ENCODE measurements around the gene TMC6. TPM values are rescaled to one million over a fixed set of nuclear protein-coding genes. Genes with fewer than 3 reads are reported as not detected.

Gene TMC6
- total and polyA plus RNA-seq, 2 experiments from 2014 or later: 50.0 to 72.2 TPM

- no peak overlapping the region; the same call in 2 of the 3 replicates for H3K4me3 Mint-ChIP-seq
Measured at GRCh38 chr17:78133971-78134898, 5.7 kb upstream of the TMC6 start.

DNA sequence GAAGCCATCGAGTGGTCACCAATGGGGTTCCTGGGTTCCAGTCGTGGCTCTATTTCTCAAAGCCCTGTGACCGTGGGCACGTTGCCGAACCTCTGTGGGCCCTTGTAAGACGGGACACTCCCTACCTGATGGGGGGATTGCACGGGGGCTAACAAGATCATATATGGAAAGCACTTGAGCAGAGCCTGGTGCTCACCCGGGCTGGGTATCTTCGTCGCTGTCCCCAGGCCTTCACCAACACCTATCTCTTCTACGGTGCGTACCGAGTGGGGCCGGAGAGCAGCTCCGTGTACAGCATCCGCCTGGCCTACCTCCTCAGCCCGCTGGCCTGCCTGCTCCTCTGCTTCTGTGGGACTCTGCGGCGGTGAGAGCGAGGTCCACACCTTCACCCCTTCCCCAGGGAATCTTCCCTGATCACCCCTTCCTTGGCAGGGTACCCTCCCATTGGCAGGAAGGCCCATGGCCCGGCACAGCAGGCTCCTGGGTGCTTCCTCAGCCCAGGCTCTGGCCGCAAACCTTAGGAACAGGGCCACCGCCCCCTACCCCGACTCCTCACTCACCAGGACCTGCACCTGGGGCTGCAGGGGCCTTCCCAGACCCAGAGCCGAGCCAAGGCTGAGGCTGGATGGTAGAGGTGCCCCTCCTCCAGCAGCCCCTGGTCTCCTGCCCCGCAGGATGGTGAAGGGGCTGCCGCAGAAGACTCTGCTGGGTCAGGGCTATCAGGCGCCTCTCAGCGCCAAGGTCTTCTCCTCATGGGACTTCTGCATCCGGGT lies 4.8 kb upstream of the TMC6 start:
- no peak overlapping the region; the same call in 2 of the 3 replicates for H3K4me3 Mint-ChIP-seq

More at GRCh38 chr17:78133971-78134898, 5.7 kb upstream of the TMC6 start:
- no peak overlapping the region for H3K27ac ChIP-seq (ENCODE audit: low read depth)
- H2AFZ ChIP-seq: no peak overlapping the region
- peaks cover 22% of the 10 kb centered on the region for H3K27me3 ChIP-seq (ENCODE audit: insufficient read depth)
- no peak for TF ChIP-seq ZNF331 (CRISPR knock-in tag; IDR thresholded peaks at IDR 0.05; ENCODE audit: low read depth)
- TF ChIP-seq, protein P1, sequence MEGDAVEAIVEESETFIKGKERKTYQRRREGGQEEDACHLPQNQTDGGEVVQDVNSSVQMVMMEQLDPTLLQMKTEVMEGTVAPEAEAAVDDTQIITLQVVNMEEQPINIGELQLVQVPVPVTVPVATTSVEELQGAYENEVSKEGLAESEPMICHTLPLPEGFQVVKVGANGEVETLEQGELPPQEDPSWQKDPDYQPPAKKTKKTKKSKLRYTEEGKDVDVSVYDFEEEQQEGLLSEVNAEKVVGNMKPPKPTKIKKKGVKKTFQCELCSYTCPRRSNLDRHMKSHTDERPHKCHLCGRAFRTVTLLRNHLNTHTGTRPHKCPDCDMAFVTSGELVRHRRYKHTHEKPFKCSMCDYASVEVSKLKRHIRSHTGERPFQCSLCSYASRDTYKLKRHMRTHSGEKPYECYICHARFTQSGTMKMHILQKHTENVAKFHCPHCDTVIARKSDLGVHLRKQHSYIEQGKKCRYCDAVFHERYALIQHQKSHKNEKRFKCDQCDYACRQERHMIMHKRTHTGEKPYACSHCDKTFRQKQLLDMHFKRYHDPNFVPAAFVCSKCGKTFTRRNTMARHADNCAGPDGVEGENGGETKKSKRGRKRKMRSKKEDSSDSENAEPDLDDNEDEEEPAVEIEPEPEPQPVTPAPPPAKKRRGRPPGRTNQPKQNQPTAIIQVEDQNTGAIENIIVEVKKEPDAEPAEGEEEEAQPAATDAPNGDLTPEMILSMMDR (conservative IDR thresholded peaks at IDR 0.05; ENCODE audit: low read depth in 2 of 2): peak; percentile 69 to 91
- no peak for TF ChIP-seq NANOG (IDR thresholded peaks at IDR 0.05; ENCODE audit: borderline replicate concordance)
- TF ChIP-seq CREB1 (CRISPR knock-in tag; IDR thresholded peaks at IDR 0.05; ENCODE audit: low read depth): 0 out of 2 replicates have a peak, but pooled peaks have one; percentile 19
- no peak for TF ChIP-seq JUNB (IDR thresholded peaks at IDR 0.05; ENCODE audit: unreplicated experiment)
- no peak for TF ChIP-seq STAT1 (IDR thresholded peaks at IDR 0.05; ENCODE audit: unreplicated experiment)
- TF ChIP-seq ZNF114 (CRISPR knock-in tag; IDR thresholded peaks at IDR 0.05): 0 out of 2 replicates have a peak, but pooled peaks have one; percentile 39
- no peak for TF ChIP-seq EZH2 (IDR thresholded peaks at IDR 0.05; ENCODE audit: low read depth, unreplicated experiment)
- TF ChIP-seq POLR2AphosphoS5 (IDR thresholded peaks at IDR 0.05; ENCODE audit: low read depth): no peak
- no peak overlapping the region for H3K27ac Mint-ChIP-seq
- H3K36me3 ChIP-seq (ENCODE audit: insufficient read depth): no peaks in the 10 kb centered on the region
- H3K9me3 Mint-ChIP-seq: no peaks in the 10 kb centered on the region
- peaks cover 14% of the 10 kb centered on the region; the same call in 1 of the 2 replicates for H3F3A ChIP-seq (replicated peaks; ENCODE audit: low read depth)
- ATAC-seq (peak; percentile 51), DNase-seq (ENCODE audit: low spot score) (peak; percentile 93)
- H3K9me2 ChIP-seq (ENCODE audit: insufficient read depth): no peaks in the 10 kb centered on the region
- no peak overlapping the region for H3K4me3 ChIP-seq
- peaks cover 35% of the 10 kb centered on the region for H3K27me3 Mint-ChIP-seq (ENCODE audit: insufficient read depth, low read depth, poor library complexity)
- H4K20me1 ChIP-seq (replicated peaks; ENCODE audit: insufficient read depth): no peaks in the 10 kb centered on the region
- H3K79me2 ChIP-seq (replicated peaks; ENCODE audit: insufficient read depth): no peaks in the 10 kb centered on the region
- H3K36me3 Mint-ChIP-seq (ENCODE audit: low read depth): no peaks in the 10 kb centered on the region
- H3K4me1 Mint-ChIP-seq: peaks cover 13% of the 10 kb centered on the region
- no peak overlapping the region for H3K4me2 ChIP-seq
- H3K4me1 ChIP-seq (ENCODE audit: insufficient read depth): peaks cover 21% of the 10 kb centered on the region

More for the DNA sequence above, 4.8 kb upstream of the TMC6 start:
- ATAC-seq (no peak), DNase-seq (ENCODE audit: low spot score) (no peak)
- Mint-ChIP-seq H3K36me3 (ENCODE audit: low read depth) (no peaks in the 10 kb centered on the region), H3K4me1 (peaks cover 16% of the 10 kb centered on the region), H3K27ac (no peak overlapping the region), H3K9me3 (no peaks in the 10 kb centered on the region), H3K27me3 (ENCODE audit: insufficient read depth, low read depth, poor library complexity) (peaks cover 35% of the 10 kb centered on the region)
- H3K4me1 ChIP-seq (ENCODE audit: insufficient read depth): peaks cover 25% of the 10 kb centered on the region
- H3K79me2 ChIP-seq (replicated peaks; ENCODE audit: insufficient read depth): no peaks in the 10 kb centered on the region
- no peaks in the 10 kb centered on the region for H3K9me2 ChIP-seq (ENCODE audit: insufficient read depth)
- no peak overlapping the region for H3K27ac ChIP-seq (ENCODE audit: low read depth)
- TF ChIP-seq POLR2AphosphoS5 (IDR thresholded peaks at IDR 0.05; ENCODE audit: low read depth) (no peak), NANOG (IDR thresholded peaks at IDR 0.05; ENCODE audit: borderline replicate concordance) (no peak), JUNB (IDR thresholded peaks at IDR 0.05; ENCODE audit: unreplicated experiment) (no peak), ZNF331 (CRISPR knock-in tag; IDR thresholded peaks at IDR 0.05; ENCODE audit: low read depth) (no peak), STAT1 (IDR thresholded peaks at IDR 0.05; ENCODE audit: unreplicated experiment) (no peak), ZNF114 (CRISPR knock-in tag; IDR thresholded peaks at IDR 0.05) (no peak), EZH2 (IDR thresholded peaks at IDR 0.05; ENCODE audit: low read depth, unreplicated experiment) (no peak)
- TF ChIP-seq, protein P1 (conservative IDR thresholded peaks at IDR 0.05; ENCODE audit: low read depth in 2 of 2): no peak
- TF ChIP-seq, protein P2, sequence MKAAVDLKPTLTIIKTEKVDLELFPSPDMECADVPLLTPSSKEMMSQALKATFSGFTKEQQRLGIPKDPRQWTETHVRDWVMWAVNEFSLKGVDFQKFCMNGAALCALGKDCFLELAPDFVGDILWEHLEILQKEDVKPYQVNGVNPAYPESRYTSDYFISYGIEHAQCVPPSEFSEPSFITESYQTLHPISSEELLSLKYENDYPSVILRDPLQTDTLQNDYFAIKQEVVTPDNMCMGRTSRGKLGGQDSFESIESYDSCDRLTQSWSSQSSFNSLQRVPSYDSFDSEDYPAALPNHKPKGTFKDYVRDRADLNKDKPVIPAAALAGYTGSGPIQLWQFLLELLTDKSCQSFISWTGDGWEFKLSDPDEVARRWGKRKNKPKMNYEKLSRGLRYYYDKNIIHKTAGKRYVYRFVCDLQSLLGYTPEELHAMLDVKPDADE (IDR thresholded peaks at IDR 0.05): no peak
- peaks cover 14% of the 10 kb centered on the region; the same call in 1 of the 2 replicates for H3F3A ChIP-seq (replicated peaks; ENCODE audit: low read depth)
- H4K20me1 ChIP-seq (replicated peaks; ENCODE audit: insufficient read depth): no peaks in the 10 kb centered on the region
- H3K27me3 ChIP-seq (ENCODE audit: insufficient read depth): peaks cover 22% of the 10 kb centered on the region
- H3K4me2 ChIP-seq: no peak overlapping the region
- H3K4me3 ChIP-seq: no peak overlapping the region
- H2AFZ ChIP-seq: no peak overlapping the region
- no peaks in the 10 kb centered on the region for H3K36me3 ChIP-seq (ENCODE audit: insufficient read depth)
